HUES48 (cell line): ENCODE results near the gene FKBP15.
A peak's percentile ranks its signal among the peaks of the same experiment; 100 is the strongest.

ENCODE experiments used
- H3K27ac ChIP-seq: one replicate; pipeline ENCODE4 v1.7.0; 2013; ENCODE audit warnings: low read depth, low read length, inconsistent platforms
- H3K27me3 ChIP-seq: 2 replicates; pipeline ENCODE4 v1.6.1; 2013; ENCODE audit warnings: mild to moderate bottlenecking, low read length; ENCODE audit not compliant: control insufficient read depth, insufficient read depth
- H3K36me3 ChIP-seq: 2 replicates; pipeline ENCODE4 v1.6.1; 2013; ENCODE audit warnings: low read length; ENCODE audit not compliant: control insufficient read depth, insufficient read depth
- H3K4me1 ChIP-seq: 2 replicates; pipeline ENCODE4 v1.6.1; 2013; ENCODE audit warnings: mild to moderate bottlenecking, low read length; ENCODE audit not compliant: control insufficient read depth, insufficient read depth
- H3K4me3 ChIP-seq: 2 replicates; pipeline ENCODE4 v1.5.1; 2013; ENCODE audit warnings: mild to moderate bottlenecking, low read depth, low read length
- H3K9ac ChIP-seq: 2 replicates; pipeline ENCODE4 v1.6.1; 2013; ENCODE audit warnings: mild to moderate bottlenecking, low read depth, low read length, moderate library complexity
- H3K9me3 ChIP-seq: 2 replicates; pipeline ENCODE4 v1.6.1; 2013; ENCODE audit warnings: low read length; ENCODE audit not compliant: control insufficient read depth, insufficient read depth

Gene FKBP15

GRCh38 chr9:113179839-113180238 is 41.2 kb downstream of the FKBP15 start:
- Histone ChIP-seq H3K9ac (no peak overlapping the region), H3K27me3 (no peaks in the 10 kb centered on the region), H3K36me3 (peaks cover 90% of the 10 kb centered on the region), H3K9me3 (no peaks in the 10 kb centered on the region), H3K4me3 (no peak overlapping the region), H3K4me1 (no peaks in the 10 kb centered on the region), H3K27ac (no peak overlapping the region)

GRCh38 chr9:113178087-113178486 is 43.0 kb downstream of the FKBP15 start:
- Histone ChIP-seq H3K4me1 (no peaks in the 10 kb centered on the region), H3K27me3 (no peaks in the 10 kb centered on the region), H3K9ac (no peak overlapping the region), H3K27ac (no peak overlapping the region), H3K36me3 (peaks cover 87% of the 10 kb centered on the region), H3K4me3 (no peak overlapping the region), H3K9me3 (no peaks in the 10 kb centered on the region)

GRCh38 chr9:113177251-113177650 is 43.8 kb downstream of the FKBP15 start:
- Histone ChIP-seq H3K36me3 (peaks cover 87% of the 10 kb centered on the region), H3K4me1 (no peaks in the 10 kb centered on the region), H3K9ac (no peak overlapping the region), H3K27ac (no peak overlapping the region), H3K4me3 (no peak overlapping the region), H3K9me3 (no peaks in the 10 kb centered on the region), H3K27me3 (no peaks in the 10 kb centered on the region)

GRCh38 chr9:113176803-113177202 is 44.3 kb downstream of the FKBP15 start:
- peaks cover 83% of the 10 kb centered on the region for H3K36me3 ChIP-seq
- H3K4me3 ChIP-seq, result no peak overlapping the region
- no peak overlapping the region for H3K27ac ChIP-seq
- H3K9ac ChIP-seq, result no peak overlapping the region
- no peaks in the 10 kb centered on the region for H3K27me3 ChIP-seq
- no peaks in the 10 kb centered on the region for H3K9me3 ChIP-seq
- no peaks in the 10 kb centered on the region for H3K4me1 ChIP-seq

GRCh38 chr9:113173341-113173740 is 47.7 kb downstream of the FKBP15 start:
- no peaks in the 10 kb centered on the region for H3K9me3 ChIP-seq
- H3K36me3 ChIP-seq, result peaks cover 87% of the 10 kb centered on the region
- no peak overlapping the region for H3K9ac ChIP-seq

GRCh38 chr9:113168809-113169208 is 52.3 kb downstream of the FKBP15 start:
- no peaks in the 10 kb centered on the region for H3K4me1 ChIP-seq
- no peaks in the 10 kb centered on the region for H3K27me3 ChIP-seq
- no peaks in the 10 kb centered on the region for H3K9me3 ChIP-seq
- no peak overlapping the region for H3K27ac ChIP-seq
- H3K4me3 ChIP-seq, result no peak overlapping the region
- peaks cover 91% of the 10 kb centered on the region for H3K36me3 ChIP-seq
- H3K9ac ChIP-seq, result no peak overlapping the region

More at GRCh38 chr9:113173341-113173740, 47.7 kb downstream of the FKBP15 start:
- H3K4me1 ChIP-seq, result no peaks in the 10 kb centered on the region
- no peaks in the 10 kb centered on the region for H3K27me3 ChIP-seq
- no peak overlapping the region for H3K4me3 ChIP-seq
- H3K27ac ChIP-seq, result no peak overlapping the region

- Histone ChIP-seq H3K27me3 (no peaks in the 10 kb centered on the region), H3K9ac (no peak overlapping the region), H3K9me3 (no peaks in the 10 kb centered on the region), H3K27ac (no peak overlapping the region), H3K36me3 (peaks cover 76% of the 10 kb centered on the region), H3K4me1 (peaks cover 7% of the 10 kb centered on the region), H3K4me3 (no peak overlapping the region)
Measured at GRCh38 chr9:113166039-113166438, 55.0 kb downstream of the FKBP15 start.

- peaks cover 16% of the 10 kb centered on the region for H3K4me1 ChIP-seq
- no peak overlapping the region for H3K4me3 ChIP-seq
- no peaks in the 10 kb centered on the region for H3K9me3 ChIP-seq
- H3K9ac ChIP-seq, result no peak overlapping the region
- H3K27ac ChIP-seq, result no peak overlapping the region
- no peaks in the 10 kb centered on the region for H3K27me3 ChIP-seq
- peaks cover 63% of the 10 kb centered on the region for H3K36me3 ChIP-seq
Measured at GRCh38 chr9:113164536-113165300, 56.4 kb downstream of the FKBP15 start.

- peaks cover 47% of the 10 kb centered on the region for H3K36me3 ChIP-seq
- no peaks in the 10 kb centered on the region for H3K9me3 ChIP-seq
- H3K9ac ChIP-seq, result no peak overlapping the region
- no peak overlapping the region for H3K27ac ChIP-seq
- H3K27me3 ChIP-seq, result no peaks in the 10 kb centered on the region
- H3K4me1 ChIP-seq, result peaks cover 16% of the 10 kb centered on the region
- no peak overlapping the region for H3K4me3 ChIP-seq
Measured at GRCh38 chr9:113163001-113163400, 58.1 kb downstream of the FKBP15 start.

GRCh38 chr9:113160571-113160970 is 60.5 kb downstream of the FKBP15 start:
- H3K9ac ChIP-seq, result no peak overlapping the region
- H3K4me3 ChIP-seq, result peak overlapping the region; percentile 4; the same call in 1 of the 2 replicates
- peaks cover 22% of the 10 kb centered on the region for H3K36me3 ChIP-seq
- H3K27ac ChIP-seq, result no peak overlapping the region
- no peaks in the 10 kb centered on the region for H3K27me3 ChIP-seq
- peaks cover 16% of the 10 kb centered on the region for H3K4me1 ChIP-seq
- H3K9me3 ChIP-seq, result no peaks in the 10 kb centered on the region

- H3K27ac ChIP-seq, result no peak overlapping the region
- H3K36me3 ChIP-seq, result peaks cover 3% of the 10 kb centered on the region; the same call in 1 of the 2 replicates
- no peaks in the 10 kb centered on the region for H3K27me3 ChIP-seq
- H3K4me1 ChIP-seq, result peaks cover 16% of the 10 kb centered on the region
- H3K9me3 ChIP-seq, result no peaks in the 10 kb centered on the region
- no peak overlapping the region for H3K4me3 ChIP-seq
- no peak overlapping the region for H3K9ac ChIP-seq
Measured at GRCh38 chr9:113158446-113158845, 62.6 kb downstream of the FKBP15 start.
